PFSK-1 (cell line): ENCODE results near the gene ANKS1A.

Experiments used
- FOXP2 ChIP-seq: optimal IDR thresholded peaks from 2 replicates; pipeline ENCODE3; 2011; ENCODE audit warnings: borderline replicate concordance, control low read depth, inconsistent platforms; ENCODE audit not compliant: insufficient read depth; ENCODE audit errors: extremely low read length, extremely low read depth
- POLR2AphosphoS5 ChIP-seq: IDR thresholded peaks from 2 replicates; pipeline ENCODE4 v1.6.1; 2012; ENCODE audit warnings: low read depth, mild to moderate bottlenecking, control low read depth, low read length, moderate library complexity
- SIN3A ChIP-seq: IDR thresholded peaks from 2 replicates; pipeline ENCODE4 v1.6.1; 2012; ENCODE audit warnings: mild to moderate bottlenecking, low read length, moderate library complexity, borderline replicate concordance; ENCODE audit not compliant: insufficient read depth
- TAF1 ChIP-seq: IDR thresholded peaks from 2 replicates; pipeline ENCODE4 v1.6.1; 2012; ENCODE audit warnings: low read length, control low read depth, borderline replicate concordance; ENCODE audit not compliant: insufficient read depth
- TF ChIP-seq, protein P1 (sequence below), 2 experiments: IDR thresholded peaks; 2 replicates each; pipeline versions ENCODE4 v1.6.1 to v1.8.0; 2011 to 2012; ENCODE audit warnings: low read depth in 2 of 2, low read length in 2 of 2, control low read depth in 1 of 2, inconsistent platforms in 1 of 2, mild to moderate bottlenecking in 1 of 2, moderate library complexity in 1 of 2; ENCODE audit not compliant: insufficient read depth in 1 of 2

The ANKS1A gene

GRCh38 chr6:34940030-34940434 lies 51.0 kb downstream of the ANKS1A start:
- no peak for TF ChIP-seq SIN3A
- no peak for TF ChIP-seq FOXP2
- TF ChIP-seq POLR2AphosphoS5: no peak
- TF ChIP-seq TAF1: no peak
- TF ChIP-seq, protein P1, sequence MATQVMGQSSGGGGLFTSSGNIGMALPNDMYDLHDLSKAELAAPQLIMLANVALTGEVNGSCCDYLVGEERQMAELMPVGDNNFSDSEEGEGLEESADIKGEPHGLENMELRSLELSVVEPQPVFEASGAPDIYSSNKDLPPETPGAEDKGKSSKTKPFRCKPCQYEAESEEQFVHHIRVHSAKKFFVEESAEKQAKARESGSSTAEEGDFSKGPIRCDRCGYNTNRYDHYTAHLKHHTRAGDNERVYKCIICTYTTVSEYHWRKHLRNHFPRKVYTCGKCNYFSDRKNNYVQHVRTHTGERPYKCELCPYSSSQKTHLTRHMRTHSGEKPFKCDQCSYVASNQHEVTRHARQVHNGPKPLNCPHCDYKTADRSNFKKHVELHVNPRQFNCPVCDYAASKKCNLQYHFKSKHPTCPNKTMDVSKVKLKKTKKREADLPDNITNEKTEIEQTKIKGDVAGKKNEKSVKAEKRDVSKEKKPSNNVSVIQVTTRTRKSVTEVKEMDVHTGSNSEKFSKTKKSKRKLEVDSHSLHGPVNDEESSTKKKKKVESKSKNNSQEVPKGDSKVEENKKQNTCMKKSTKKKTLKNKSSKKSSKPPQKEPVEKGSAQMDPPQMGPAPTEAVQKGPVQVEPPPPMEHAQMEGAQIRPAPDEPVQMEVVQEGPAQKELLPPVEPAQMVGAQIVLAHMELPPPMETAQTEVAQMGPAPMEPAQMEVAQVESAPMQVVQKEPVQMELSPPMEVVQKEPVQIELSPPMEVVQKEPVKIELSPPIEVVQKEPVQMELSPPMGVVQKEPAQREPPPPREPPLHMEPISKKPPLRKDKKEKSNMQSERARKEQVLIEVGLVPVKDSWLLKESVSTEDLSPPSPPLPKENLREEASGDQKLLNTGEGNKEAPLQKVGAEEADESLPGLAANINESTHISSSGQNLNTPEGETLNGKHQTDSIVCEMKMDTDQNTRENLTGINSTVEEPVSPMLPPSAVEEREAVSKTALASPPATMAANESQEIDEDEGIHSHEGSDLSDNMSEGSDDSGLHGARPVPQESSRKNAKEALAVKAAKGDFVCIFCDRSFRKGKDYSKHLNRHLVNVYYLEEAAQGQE (IDR thresholded peaks at IDR 0.05; ENCODE audit: insufficient read depth in 1 of 2, low read depth in 2 of 2, low read length in 2 of 2): no peak

DNA sequence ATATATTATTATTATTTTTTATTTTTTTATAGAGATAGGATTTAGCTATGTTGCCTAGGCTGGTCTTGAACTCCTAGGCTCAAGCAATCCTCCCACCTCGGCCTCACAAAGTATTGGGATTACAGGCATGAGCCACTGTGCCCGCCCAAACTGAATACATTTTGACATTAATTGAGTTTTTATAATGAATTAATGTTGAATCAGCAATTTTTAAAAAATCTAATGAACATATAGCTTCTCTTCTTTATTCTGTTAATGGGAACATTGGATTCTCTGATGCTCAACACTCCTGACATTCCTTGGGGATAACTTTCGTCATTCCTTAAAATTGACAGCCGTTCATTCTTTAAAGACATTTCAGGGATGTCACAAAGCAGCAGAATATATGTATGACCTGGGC lies 52.4 kb downstream of the ANKS1A start:
- TF ChIP-seq TAF1: no peak
- no peak for TF ChIP-seq SIN3A

DNA sequence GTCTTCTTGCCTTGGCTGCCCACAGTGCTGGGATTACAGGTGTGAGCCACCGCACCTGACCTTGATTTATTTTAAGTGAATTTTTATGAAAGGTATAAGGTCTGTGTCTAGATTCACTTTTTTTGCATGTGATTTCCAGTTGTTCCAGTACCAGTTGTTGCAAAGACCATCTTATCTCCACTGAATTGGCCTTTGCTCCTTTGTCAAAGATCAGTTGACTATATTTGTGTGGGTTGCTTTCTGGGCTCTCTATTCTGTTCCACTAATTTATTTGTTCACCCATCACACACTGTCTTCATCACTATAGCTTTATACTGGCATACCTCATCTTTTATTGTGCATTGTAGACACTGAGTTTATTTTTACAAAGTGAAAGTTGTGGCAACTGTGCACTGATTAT lies 56.3 kb downstream of the ANKS1A start:
- TF ChIP-seq POLR2AphosphoS5 (no peak), FOXP2 (no peak), TAF1 (no peak), SIN3A (no peak)
- TF ChIP-seq, protein P1 (IDR thresholded peaks at IDR 0.05; ENCODE audit: insufficient read depth in 1 of 2, low read depth in 2 of 2, low read length in 2 of 2): no peak

DNA sequence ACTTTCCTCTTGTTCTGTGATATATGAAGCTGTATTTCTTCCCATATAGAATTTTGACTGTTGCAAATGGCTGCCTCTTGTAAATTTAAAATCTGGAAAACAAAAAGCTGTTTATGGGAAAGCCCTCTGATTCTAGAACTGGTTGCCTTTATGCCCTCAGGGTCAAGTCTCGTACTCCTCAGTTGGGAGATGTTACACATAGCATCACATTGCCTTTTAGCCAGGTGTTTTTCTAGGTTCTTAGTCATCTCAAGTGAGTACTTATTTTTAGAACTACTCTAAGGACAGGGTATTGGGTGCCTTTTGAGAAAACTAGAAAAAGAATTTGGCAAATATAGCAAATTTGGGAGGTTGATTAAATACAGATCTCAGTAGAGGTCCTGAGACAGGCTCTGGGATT lies 58.5 kb downstream of the ANKS1A start:
- no peak for TF ChIP-seq FOXP2
- TF ChIP-seq POLR2AphosphoS5: no peak
- TF ChIP-seq SIN3A: no peak
- TF ChIP-seq TAF1: no peak
- TF ChIP-seq, protein P1 (IDR thresholded peaks at IDR 0.05; ENCODE audit: insufficient read depth in 1 of 2, low read depth in 2 of 2, low read length in 2 of 2): no peak

- TF ChIP-seq TAF1 (no peak), SIN3A (no peak), POLR2AphosphoS5 (no peak), FOXP2 (no peak)
- TF ChIP-seq, protein P1 (IDR thresholded peaks at IDR 0.05; ENCODE audit: insufficient read depth in 1 of 2, low read depth in 2 of 2, low read length in 2 of 2): no peak
These were observed 60.6 kb downstream of the ANKS1A start for GRCh38 chr6:34949636-34950035.
